Measurements from ENCODE around the gene LDLRAD1.

GRCh38 chr1:54012008-54012325 lies 6.0 kb downstream of the LDLRAD1 start:
- TF ChIP-seq, protein P1, sequence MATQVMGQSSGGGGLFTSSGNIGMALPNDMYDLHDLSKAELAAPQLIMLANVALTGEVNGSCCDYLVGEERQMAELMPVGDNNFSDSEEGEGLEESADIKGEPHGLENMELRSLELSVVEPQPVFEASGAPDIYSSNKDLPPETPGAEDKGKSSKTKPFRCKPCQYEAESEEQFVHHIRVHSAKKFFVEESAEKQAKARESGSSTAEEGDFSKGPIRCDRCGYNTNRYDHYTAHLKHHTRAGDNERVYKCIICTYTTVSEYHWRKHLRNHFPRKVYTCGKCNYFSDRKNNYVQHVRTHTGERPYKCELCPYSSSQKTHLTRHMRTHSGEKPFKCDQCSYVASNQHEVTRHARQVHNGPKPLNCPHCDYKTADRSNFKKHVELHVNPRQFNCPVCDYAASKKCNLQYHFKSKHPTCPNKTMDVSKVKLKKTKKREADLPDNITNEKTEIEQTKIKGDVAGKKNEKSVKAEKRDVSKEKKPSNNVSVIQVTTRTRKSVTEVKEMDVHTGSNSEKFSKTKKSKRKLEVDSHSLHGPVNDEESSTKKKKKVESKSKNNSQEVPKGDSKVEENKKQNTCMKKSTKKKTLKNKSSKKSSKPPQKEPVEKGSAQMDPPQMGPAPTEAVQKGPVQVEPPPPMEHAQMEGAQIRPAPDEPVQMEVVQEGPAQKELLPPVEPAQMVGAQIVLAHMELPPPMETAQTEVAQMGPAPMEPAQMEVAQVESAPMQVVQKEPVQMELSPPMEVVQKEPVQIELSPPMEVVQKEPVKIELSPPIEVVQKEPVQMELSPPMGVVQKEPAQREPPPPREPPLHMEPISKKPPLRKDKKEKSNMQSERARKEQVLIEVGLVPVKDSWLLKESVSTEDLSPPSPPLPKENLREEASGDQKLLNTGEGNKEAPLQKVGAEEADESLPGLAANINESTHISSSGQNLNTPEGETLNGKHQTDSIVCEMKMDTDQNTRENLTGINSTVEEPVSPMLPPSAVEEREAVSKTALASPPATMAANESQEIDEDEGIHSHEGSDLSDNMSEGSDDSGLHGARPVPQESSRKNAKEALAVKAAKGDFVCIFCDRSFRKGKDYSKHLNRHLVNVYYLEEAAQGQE (IDR thresholded peaks at IDR 0.05; ENCODE audit: insufficient read depth in 1 of 2, low read depth in 2 of 2, low read length in 1 of 2), result no peak
- TF ChIP-seq CTCF (IDR thresholded peaks at IDR 0.05) (no peak), POLR2AphosphoS5 (IDR thresholded peaks at IDR 0.05; ENCODE audit: low read depth, low read length) (no peak), SIN3A (IDR thresholded peaks at IDR 0.05; ENCODE audit: borderline replicate concordance, insufficient read depth, low read depth, low read length) (no peak)

All from Panc1 (cell line).